Right lobe of liver (tissue), 6 donors: ENCODE results near the gene IL20RB. TPM values are rescaled to one million over a fixed set of nuclear protein-coding genes. Genes with fewer than 3 reads are reported as not detected.
"Not testable (repeated sequence)": the region's sequence is repeated elsewhere in the genome, so short reads cannot be mapped to it uniquely, and the experiment has no call there.

Source experiments
- ATAC-seq, 4 donors: fragments of 200-7000 bp; cut with Tn5 transposase; one replicate each; pipeline ENCODE4 v1.9.1; 2020; ENCODE audit warnings: mild to moderate bottlenecking in 4 of 4, moderate library complexity in 4 of 4
- DNase-seq, 3 donors: peaks; one replicate each; pipeline ENCODE4 v3.0.0-alpha.2; 2020
- H3K27ac ChIP-seq, 3 donors: fragments of 200-600 bp; one replicate each; pipeline ENCODE4 v1.8.0; 2022
- H3K27me3 ChIP-seq, 2 donors: fragments of 200-600 bp; one replicate each; pipeline ENCODE4 v1.8.0; 2022
- H3K36me3 ChIP-seq, 4 donors: fragments of 200-600 bp; sonication (generic) in 1 of 4; one replicate each; pipeline versions ENCODE4 v1.5.1 to v1.8.0; 2017 to 2022; ENCODE audit warnings: control low read depth in 1 of 4
- H3K4me1 ChIP-seq, 4 donors: fragments of 200-600 bp; sonication (generic) in 1 of 4; one replicate each; pipeline versions ENCODE4 v1.5.1 to v1.8.0; 2017 to 2022; ENCODE audit warnings: control low read depth in 1 of 4
- H3K4me3 ChIP-seq, 3 donors: fragments of 200-600 bp; one replicate each; pipeline ENCODE4 v1.8.0; 2022
- H3K9me3 ChIP-seq, 4 donors: fragments of 200-600 bp; sonication (generic) in 1 of 4; one replicate each; pipeline versions ENCODE4 v1.5.1 to v1.8.0; 2017 to 2022; ENCODE audit warnings: control low read depth in 1 of 4
- POLR2A ChIP-seq: fragments of 450-650 bp; IDR thresholded peaks from one replicate; pipeline ENCODE4 v1.6.1; 2017; ENCODE audit warnings: antibody characterized with exemption, mild to moderate bottlenecking
- WGBS: methylation state at CpG from one replicate; pipeline ENCODE4 v1.1.6; 2018; ENCODE audit warnings: low coverage, low lambda C conversion rate; ENCODE audit not compliant: insufficient coverage; ENCODE audit errors: missing lambda C conversion rate; 5-methylcytosine and 5-hydroxymethylcytosine counted together
- intact Hi-C, 2 donors: fragments of 100-400 bp; cut with DNase I; formaldehyde crosslinking; loops; one replicate each; pipeline versions ENCODE4 v1.11.2 to v1.14.1; 2022
- total RNA-seq, 6 experiments: library from RNA; depleted of rRNA in 2 of 6; stranded (reverse); fragments of >200 nt in 2 of 6; fragmentation: NEBNext Ultra II Directional in 3 of 6; extraction: Animal tissue kit (Norgen Biotek cat#: 25700) in 3 of 6; gene quantifications; one replicate each; pipeline versions ENCODE4 v1.1.0 to v1.2.4, GENCODE V29; 2016 to 2023
- TF ChIP-seq, protein P1 (sequence below), 4 donors: fragments of 200-600 bp in 3 of 4; fragments of 450-650 bp in 1 of 4; IDR thresholded peaks; one replicate each; pipeline versions ENCODE4 v1.5.1 to v1.8.0; 2016 to 2022; ENCODE audit warnings: antibody characterized with exemption in 4 of 4, mild to moderate bottlenecking in 2 of 4
- donor health status: DM: no; HTN: yes; CAD: no.
- donor health status: DM: no; HTN: no; CAD: no.
- donor health status: DM: no; HTN: no; CAD: no.
- donor health status: DM: no; HTN: yes; CAD: no.
- donor health status: DM: no; HTN: yes; CAD: no.

The IL20RB gene
- total RNA-seq, 6 experiments from 2014 or later: 0.30 to 6.6 (median 0.52) TPM

GRCh38 chr3:136982520-136983138, 24.8 kb downstream of the IL20RB start:
- 83% methylated on average over 3 of the region's 4 CpGs for WGBS
- intact Hi-C loops: no loop called here
- Histone ChIP-seq H3K4me1 (no peaks in the 10 kb centered on the region), H3K27ac (no peak overlapping the region), H3K9me3 (no peaks in the 10 kb centered on the region), H3K36me3 (no peaks in the 10 kb centered on the region), H3K4me3 (no peak overlapping the region), H3K27me3 (no peaks in the 10 kb centered on the region)
- no peak for DNase-seq
- no peak for TF ChIP-seq POLR2A
- TF ChIP-seq, protein P1, sequence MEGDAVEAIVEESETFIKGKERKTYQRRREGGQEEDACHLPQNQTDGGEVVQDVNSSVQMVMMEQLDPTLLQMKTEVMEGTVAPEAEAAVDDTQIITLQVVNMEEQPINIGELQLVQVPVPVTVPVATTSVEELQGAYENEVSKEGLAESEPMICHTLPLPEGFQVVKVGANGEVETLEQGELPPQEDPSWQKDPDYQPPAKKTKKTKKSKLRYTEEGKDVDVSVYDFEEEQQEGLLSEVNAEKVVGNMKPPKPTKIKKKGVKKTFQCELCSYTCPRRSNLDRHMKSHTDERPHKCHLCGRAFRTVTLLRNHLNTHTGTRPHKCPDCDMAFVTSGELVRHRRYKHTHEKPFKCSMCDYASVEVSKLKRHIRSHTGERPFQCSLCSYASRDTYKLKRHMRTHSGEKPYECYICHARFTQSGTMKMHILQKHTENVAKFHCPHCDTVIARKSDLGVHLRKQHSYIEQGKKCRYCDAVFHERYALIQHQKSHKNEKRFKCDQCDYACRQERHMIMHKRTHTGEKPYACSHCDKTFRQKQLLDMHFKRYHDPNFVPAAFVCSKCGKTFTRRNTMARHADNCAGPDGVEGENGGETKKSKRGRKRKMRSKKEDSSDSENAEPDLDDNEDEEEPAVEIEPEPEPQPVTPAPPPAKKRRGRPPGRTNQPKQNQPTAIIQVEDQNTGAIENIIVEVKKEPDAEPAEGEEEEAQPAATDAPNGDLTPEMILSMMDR (IDR thresholded peaks at IDR 0.05): no peak
- no peak for ATAC-seq

- ATAC-seq: no peak
- Histone ChIP-seq H3K27me3 (no peaks in the 10 kb centered on the region), H3K4me1 (no peaks in the 10 kb centered on the region), H3K9me3 (no peaks in the 10 kb centered on the region), H3K27ac (no peak overlapping the region), H3K4me3 (no peak overlapping the region), H3K36me3 (no peaks in the 10 kb centered on the region)
- no peak for TF ChIP-seq POLR2A
- TF ChIP-seq, protein P1 (IDR thresholded peaks at IDR 0.05): no peak
- intact Hi-C loops: no loop called here
- DNase-seq: no peak
- 63% methylated on average over 3 of the region's 3 CpGs for WGBS
These were observed 27.1 kb downstream of the IL20RB start for GRCh38 chr3:136984837-136985236.

GRCh38 chr3:136987398-136987980, 29.7 kb downstream of the IL20RB start:
- WGBS: no CpG with 5 or more reads among the region's 39 CpGs
- intact Hi-C loops, H3K27ac ChIP-seq, H3K4me3 ChIP-seq, H3K36me3 ChIP-seq, DNase-seq, H3K4me1 ChIP-seq, ATAC-seq, H3K9me3 ChIP-seq, H3K27me3 ChIP-seq: not testable (repeated sequence)

- Histone ChIP-seq H3K9me3 (no peaks in the 10 kb centered on the region), H3K27ac (no peak overlapping the region), H3K27me3 (no peaks in the 10 kb centered on the region), H3K36me3 (no peaks in the 10 kb centered on the region), H3K4me3 (no peak overlapping the region), H3K4me1 (no peaks in the 10 kb centered on the region)
- ATAC-seq (no peak), DNase-seq (no peak)
- intact Hi-C loops: no loop called here
- TF ChIP-seq, protein P1 (IDR thresholded peaks at IDR 0.05): no peak
- TF ChIP-seq POLR2A: no peak
- WGBS: 100% methylated on average over 1 of the region's 2 CpGs
These were observed 30.9 kb downstream of the IL20RB start for GRCh38 chr3:136988651-136989050.

DNA sequence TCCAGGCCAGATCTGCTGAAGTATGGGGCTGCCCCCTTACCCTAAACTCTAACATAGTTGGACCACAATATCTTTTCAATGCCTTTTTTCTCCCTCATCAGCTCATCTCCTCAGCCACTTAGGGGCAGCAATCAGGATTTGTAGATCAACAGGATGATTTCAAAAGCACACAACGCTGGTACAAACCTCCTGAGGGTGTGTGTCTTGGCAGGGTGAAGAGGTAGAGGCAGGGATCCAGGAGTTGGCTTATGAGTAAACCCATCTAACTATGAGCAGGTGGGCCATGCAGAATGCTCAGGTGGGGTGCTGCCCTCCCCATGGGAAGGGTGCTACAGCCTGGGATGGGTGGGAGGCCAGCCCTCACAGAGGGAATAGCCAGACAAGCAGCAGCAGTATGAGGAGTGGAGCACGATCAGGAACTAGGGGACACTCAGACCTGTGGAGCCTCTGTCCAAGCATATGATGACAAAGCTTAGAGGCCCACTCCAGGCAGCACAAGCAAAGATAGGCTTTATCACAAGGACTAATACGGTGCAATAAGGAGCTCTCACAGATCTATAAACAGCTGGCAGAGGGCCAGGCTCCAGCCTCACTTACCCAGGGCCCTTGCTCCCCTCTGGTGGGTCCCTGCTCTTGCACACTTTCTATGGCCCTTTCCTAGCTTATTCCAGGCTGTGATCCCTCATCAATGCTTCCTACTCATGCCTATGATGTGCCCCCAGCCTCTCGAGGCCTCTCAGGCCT, 32.2 kb downstream of the IL20RB start:
- H3K27me3 ChIP-seq: no peaks in the 10 kb centered on the region
- WGBS: 95% methylated on average over 2 of the region's 4 CpGs
- DNase-seq: no peak

More for the DNA sequence above, 32.2 kb downstream of the IL20RB start:
- intact Hi-C loops: no loop called here
- Histone ChIP-seq H3K27ac (no peak overlapping the region), H3K36me3 (no peaks in the 10 kb centered on the region), H3K9me3 (no peaks in the 10 kb centered on the region), H3K4me3 (no peak overlapping the region), H3K4me1 (peaks cover 0 to 6% (median 2%) of the 10 kb centered on the region in 4 donors)
- ATAC-seq: no peak
- TF ChIP-seq, protein P1 (IDR thresholded peaks at IDR 0.05): no peak
- TF ChIP-seq POLR2A: no peak
